AG04450 (cell line): Measurements from ENCODE around the gene VSTM2L. TPM values are rescaled to one million over a fixed set of nuclear protein-coding genes. Genes with fewer than 3 reads are reported as not detected.

Experiments used
- CTCF ChIA-PET: fragments of 300-600, 350-600 bp; formaldehyde crosslinking; extraction: SDS; loops from one replicate; lab custom pipeline; 2022; ENCODE audit warnings: antibody characterized with exemption, inconsistent platforms; lab: Charles Lee
- POLR2A ChIA-PET: fragments of 350-600 bp; formaldehyde crosslinking; extraction: SDS; loops from one replicate; lab custom pipeline; 2021; ENCODE audit warnings: antibody characterized with exemption, inconsistent platforms; lab: Yijun Ruan, JAX
- DNase-seq: peaks from one replicate; pipeline ENCODE4 v3.0.0-alpha.2; 2011; ENCODE audit warnings: low read depth, low spot score
- H3K27ac ChIP-seq: one replicate; pipeline ENCODE4 v1.5.1; 2012; ENCODE audit warnings: low read depth, low read length, control low read depth
- H3K27me3 ChIP-seq: one replicate; pipeline ENCODE4 v1.6.0; 2012; ENCODE audit warnings: low read length; ENCODE audit not compliant: control insufficient read depth, insufficient read depth
- H3K4me3 ChIP-seq: 2 replicates; pipeline ENCODE4 v1.5.1; 2011; ENCODE audit warnings: mild to moderate bottlenecking, low read depth, low read length, control low read depth
- H3K9me3 ChIP-seq: 2 replicates; pipeline ENCODE4 v1.5.1; 2012; ENCODE audit warnings: low read length; ENCODE audit not compliant: control insufficient read depth, insufficient read depth
- CTCF ChIP-seq: IDR thresholded peaks from 2 replicates; pipeline ENCODE4 v1.5.1; 2011; ENCODE audit warnings: low read depth, low read length, control low read depth, inconsistent platforms
- polyA plus RNA-seq: library from polyadenylated mRNA; depleted of rRNA; stranded (reverse); fragments of >200 nt; gene quantifications from 2 replicates; pipeline ENCODE4 v1.2.3, GENCODE V29; 2011

VSTM2L gene
- polyA plus RNA-seq, 1 experiment, result 0.25 TPM

GRCh38 chr20:37946946-37947345, 44.0 kb downstream of the VSTM2L start:
- no peak overlapping the region for H3K27ac ChIP-seq
- H3K27me3 ChIP-seq, result peaks cover 21% of the 10 kb centered on the region
- ChIA-PET POLR2A (no interaction called here), CTCF (no interaction called here)
- H3K4me3 ChIP-seq, result no peak overlapping the region
- H3K9me3 ChIP-seq, result peaks cover 8% of the 10 kb centered on the region
- TF ChIP-seq CTCF, result no peak
- DNase-seq, result no peak

GRCh38 chr20:37947943-37948342, 45.0 kb downstream of the VSTM2L start:
- no peak for TF ChIP-seq CTCF
- POLR2A ChIA-PET, result no interaction called here
- H3K9me3 ChIP-seq, result peaks cover 8% of the 10 kb centered on the region
- H3K27ac ChIP-seq, result no peak overlapping the region
- no peak for DNase-seq
- H3K27me3 ChIP-seq, result peaks cover 19% of the 10 kb centered on the region
- H3K4me3 ChIP-seq, result no peak overlapping the region
- CTCF ChIA-PET, result no interaction called here

GRCh38 chr20:37948956-37949355, 46.0 kb downstream of the VSTM2L start:
- ChIA-PET CTCF (no interaction called here), POLR2A (no interaction called here)
- Histone ChIP-seq H3K27me3 (peaks cover 23% of the 10 kb centered on the region), H3K27ac (no peak overlapping the region), H3K9me3 (peaks cover 8% of the 10 kb centered on the region), H3K4me3 (no peak overlapping the region)
- TF ChIP-seq CTCF, result no peak
- no peak for DNase-seq

- H3K4me3 ChIP-seq, result no peak overlapping the region
- ChIA-PET CTCF (no interaction called here), POLR2A (interaction anchor here (0.6 kb wide), 1 partner anchor 44 kb away, joined by 9 read pairs; no protein-coding TSS in a partner anchor)
- no peaks in the 10 kb centered on the region; the same call in 1 of the 2 replicates for H3K9me3 ChIP-seq
- TF ChIP-seq CTCF, result no peak
- no peak overlapping the region for H3K27ac ChIP-seq
- no peak for DNase-seq
- H3K27me3 ChIP-seq, result peaks cover 28% of the 10 kb centered on the region
These were observed 51.3 kb downstream of the VSTM2L start for GRCh38 chr20:37954190-37954589.

- no peak overlapping the region for H3K27ac ChIP-seq
- H3K27me3 ChIP-seq, result peaks cover 25% of the 10 kb centered on the region
- H3K9me3 ChIP-seq, result no peaks in the 10 kb centered on the region; the same call in 1 of the 2 replicates
- no peak for DNase-seq
- CTCF ChIA-PET, result no interaction called here
- no peak for TF ChIP-seq CTCF
- H3K4me3 ChIP-seq, result no peak overlapping the region
- POLR2A ChIA-PET, result no interaction called here
These were observed 51.7 kb downstream of the VSTM2L start for GRCh38 chr20:37954626-37955025.
